GM21526 (cell line): Measurements from ENCODE around the gene ST7.

Source experiments
- ATAC-seq: cut with Tn5 transposase; IDR thresholded peaks from one replicate; pipeline ENCODE4 v1.9.1; 2021; ENCODE audit warnings: moderate library complexity; ENCODE audit not compliant: unreplicated experiment, low FRiP score

The ST7 gene

GRCh38 chr7:117048114-117048866 lies 95.0 kb downstream of the ST7 start:
- ATAC-seq = no peak

GRCh38 chr7:117048882-117049281 lies 95.6 kb downstream of the ST7 start:
- no peak for ATAC-seq

GRCh38 chr7:117051808-117052207 lies 98.5 kb downstream of the ST7 start:
- no peak for ATAC-seq

DNA sequence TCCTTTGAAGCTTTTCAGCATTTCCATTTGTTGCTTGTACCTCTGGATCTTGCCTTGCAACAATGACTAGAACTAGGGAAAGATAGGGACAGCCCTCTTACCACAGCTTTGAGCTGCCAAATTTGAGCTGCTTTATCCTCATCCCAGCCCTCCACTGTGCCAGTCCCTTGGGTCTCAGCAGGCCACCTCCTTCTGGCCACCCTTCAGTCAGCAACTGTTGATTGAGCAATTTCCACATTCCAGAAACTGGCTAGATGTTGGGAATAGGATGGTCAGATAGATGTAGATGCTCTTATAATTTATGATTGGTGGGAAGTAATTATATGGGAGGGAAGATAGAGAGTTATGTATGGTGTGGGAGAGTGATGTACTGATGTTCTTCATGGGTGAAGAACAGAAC lies 100.1 kb downstream of the ST7 start:
- no peak for ATAC-seq

DNA sequence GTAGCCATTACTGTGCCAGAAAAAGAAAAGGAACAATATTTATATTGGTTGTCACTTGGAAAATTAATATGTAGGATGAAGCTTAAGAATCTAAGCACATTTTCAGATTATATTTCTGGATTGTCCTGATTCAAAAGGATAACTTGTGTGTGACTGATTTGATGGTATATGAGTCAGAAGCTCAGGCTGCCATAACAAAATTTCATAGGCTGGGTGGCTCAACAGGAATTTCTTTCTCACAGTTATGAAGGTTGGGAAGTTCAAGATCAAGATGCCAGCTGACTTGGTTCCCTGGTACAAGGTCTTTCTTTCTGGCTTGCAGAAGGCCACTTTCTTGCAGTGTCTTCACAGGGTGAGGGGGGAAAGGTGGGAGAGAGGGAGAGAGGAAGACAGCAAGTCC lies 108.5 kb downstream of the ST7 start:
- no peak for ATAC-seq

- no peak for ATAC-seq
Measured at GRCh38 chr7:117062300-117062699, 109.0 kb downstream of the ST7 start.

- no peak for ATAC-seq
Measured at GRCh38 chr7:117064688-117065087, 111.4 kb downstream of the ST7 start.

- ATAC-seq = no peak
Measured at GRCh38 chr7:117065571-117066150, 112.4 kb downstream of the ST7 start.

- ATAC-seq = no peak
Measured at GRCh38 chr7:117066668-117067067, 113.4 kb downstream of the ST7 start.

DNA sequence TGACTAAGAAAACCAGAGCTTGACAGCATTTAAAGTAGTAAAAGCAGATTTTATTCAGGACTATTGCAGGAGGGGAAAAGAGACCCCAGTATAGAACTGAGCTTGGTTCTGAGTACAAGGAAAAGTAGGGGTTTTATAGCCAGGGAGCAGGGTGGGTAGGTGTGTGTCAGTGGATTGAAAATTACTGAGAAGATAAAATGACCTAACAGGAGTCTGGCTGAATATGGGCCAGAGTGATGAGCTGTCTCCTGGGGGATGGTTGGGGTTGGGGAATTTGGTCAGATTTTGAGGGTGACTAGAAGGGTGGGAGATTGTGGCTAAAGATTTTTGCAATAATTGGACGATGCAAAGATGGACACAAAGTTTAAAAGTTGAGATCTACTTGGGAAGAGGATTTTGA lies 114.0 kb downstream of the ST7 start:
- ATAC-seq = no peak

- no peak for ATAC-seq
Measured at GRCh38 chr7:117068511-117069145, 115.3 kb downstream of the ST7 start.

- no peak for ATAC-seq
Measured at GRCh38 chr7:117069379-117069778, 116.1 kb downstream of the ST7 start.

DNA sequence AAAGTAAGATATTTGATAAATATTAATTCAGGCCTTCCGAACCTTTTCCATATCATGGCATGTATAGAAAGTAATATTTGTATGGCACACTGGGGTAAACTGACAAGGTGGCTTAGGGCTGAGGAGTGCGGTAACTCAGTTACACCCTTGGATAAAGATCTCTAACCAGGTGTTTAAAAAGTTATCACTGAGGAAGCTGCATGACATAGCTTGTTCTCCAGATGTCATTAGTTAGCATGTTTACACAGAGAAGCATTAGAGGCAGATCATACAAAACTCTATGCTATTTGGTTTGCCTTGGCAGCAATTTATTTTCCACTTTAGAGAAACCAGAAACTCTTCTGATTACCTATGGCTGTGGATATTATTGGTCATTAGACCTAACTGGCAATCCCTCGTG lies 118.2 kb downstream of the ST7 start:
- no peak for ATAC-seq

DNA sequence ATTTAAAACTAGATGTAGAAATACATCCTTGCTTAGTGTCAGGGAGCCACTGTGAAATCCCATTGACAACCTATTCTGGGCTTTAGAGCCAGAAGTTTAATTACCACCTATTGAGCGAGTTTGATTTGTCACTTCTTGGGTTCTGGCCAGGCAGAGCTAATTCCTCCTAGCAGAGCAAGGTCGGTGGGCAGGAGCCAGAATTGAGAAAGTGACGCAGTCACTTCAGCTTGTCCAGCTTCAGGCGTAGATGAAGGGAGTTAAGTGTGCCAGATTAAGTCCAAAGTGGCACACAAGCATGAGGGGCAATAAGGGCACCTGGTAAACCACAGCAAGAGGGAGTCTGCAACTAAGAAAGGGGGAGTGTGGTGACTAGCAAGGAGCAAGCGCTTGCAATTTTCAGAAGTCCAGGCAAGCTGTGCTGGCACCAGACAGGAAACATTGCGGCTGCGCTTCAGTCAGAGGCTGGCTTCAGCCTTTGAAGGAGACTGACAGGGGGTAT lies 119.4 kb downstream of the ST7 start:
- ATAC-seq = no peak

DNA sequence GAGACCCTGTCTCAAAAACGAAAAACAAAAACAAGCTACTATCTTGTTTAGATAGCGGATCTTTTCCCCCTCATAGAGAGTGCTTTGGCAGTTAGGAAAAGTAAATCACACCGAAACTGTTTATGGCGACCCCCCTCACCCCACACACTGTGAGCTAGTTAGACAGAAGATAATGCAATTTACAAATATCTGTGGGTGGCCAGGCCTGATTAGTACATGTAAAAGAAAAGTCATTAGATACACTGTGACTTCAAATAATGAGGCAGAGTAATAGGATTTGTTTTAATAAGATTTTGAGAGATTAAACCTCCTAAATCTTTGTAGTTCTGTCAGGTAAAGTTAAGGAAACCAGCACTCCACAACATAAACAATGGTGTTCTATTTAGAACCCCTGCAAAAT lies 121.1 kb downstream of the ST7 start:
- ATAC-seq = no peak

DNA sequence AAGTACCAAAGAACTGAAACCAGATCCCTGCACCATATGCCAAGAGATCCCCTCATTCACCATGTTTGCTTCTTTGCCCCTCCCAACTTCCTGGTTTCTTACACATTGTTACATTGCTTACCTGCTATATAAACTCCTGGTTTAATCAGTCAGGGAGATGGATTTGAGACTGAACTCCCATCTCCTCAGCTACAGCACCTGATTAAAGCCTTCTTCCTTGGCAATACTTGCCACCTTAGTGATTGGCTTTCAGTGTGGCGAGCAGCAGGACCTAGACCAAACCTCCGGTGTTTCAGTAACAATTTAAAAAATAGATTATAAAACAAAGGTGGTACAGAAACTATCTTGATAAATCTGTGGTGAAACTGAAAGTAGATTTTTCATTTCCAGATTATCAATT lies 122.6 kb downstream of the ST7 start:
- ATAC-seq = no peak

DNA sequence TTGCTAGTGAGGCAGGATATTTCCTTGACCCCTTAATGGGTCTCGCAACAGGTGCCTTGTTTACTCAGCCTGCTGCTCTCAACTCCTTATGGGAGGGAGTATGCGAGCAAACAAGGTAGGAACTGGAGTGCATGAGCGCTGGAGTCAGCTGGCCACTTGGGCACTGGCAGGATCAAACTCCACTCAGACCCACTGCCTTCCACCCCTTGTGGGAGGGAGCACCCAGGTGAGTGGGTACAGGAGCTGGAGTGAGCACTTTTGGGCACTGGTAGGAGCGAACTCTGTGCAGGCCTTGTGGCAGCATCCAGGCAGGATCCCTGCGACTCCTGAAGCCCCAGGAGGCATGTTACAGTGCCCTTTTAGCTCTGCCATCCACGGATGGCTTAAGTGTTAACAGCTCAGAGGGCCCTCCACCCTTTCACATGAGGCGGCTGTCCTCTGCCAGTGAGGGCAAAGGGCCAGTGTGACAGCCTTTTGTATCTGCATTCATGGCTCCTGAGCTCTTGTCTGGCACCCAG lies 123.2 kb downstream of the ST7 start:
- ATAC-seq = no peak

- ATAC-seq = no peak
Measured at GRCh38 chr7:117077658-117078057, 124.4 kb downstream of the ST7 start.

DNA sequence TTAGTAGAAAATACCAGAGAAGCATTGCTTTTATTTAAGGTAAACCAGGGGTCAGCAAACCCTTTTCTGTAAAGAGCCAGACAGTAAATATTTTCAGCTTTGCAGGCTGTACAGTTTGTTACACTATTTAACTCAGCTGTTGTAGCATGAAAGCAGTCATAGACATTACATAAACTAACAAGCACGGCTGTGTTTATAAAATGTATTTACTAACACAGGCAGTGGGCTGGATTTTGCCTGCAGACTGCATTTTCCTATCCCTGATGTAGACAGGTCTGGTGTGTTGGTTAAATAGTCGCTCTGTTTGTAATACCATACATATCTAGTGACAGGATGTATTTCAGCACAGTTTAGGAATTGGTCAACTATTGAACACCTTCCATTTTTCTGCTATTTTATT lies 129.3 kb downstream of the ST7 start:
- no peak for ATAC-seq

DNA sequence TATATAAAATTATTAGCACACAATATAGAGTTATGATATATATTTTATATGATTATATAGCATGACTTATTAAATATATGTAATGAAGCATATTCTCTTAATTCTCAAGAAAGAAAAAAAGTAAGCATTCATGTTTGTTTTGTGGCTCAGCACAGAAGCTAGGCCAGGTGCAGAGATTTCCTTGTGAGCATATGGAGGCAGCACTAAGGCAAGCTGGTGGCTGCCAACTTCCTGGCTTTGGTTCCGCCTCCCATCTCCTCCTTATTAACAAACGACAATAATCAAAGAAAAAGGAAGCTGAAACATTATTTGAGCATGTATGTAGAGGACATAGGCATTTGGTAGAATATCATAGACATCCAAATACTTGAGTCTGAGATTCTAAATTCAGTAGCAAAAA lies 130.3 kb downstream of the ST7 start:
- ATAC-seq = no peak

DNA sequence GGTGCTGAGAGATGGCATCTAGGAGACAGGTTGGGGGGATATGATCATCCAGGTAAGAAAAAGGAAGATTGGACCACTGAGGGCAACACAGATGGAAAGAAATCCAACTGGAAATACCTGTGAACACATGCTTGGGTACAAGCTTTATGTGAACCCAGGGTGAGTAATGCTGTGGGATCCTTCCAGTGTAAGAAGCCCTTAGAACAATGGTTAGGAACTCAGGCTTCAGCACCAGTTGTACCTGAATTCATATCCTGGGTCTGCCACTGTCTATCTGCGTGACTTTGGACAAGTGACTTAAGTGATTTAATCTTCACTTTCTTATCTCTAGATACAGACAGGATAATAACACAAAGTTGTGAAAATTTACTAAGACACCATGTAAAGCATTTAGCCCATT lies 131.0 kb downstream of the ST7 start:
- ATAC-seq = no peak

GRCh38 chr7:117085275-117085674 lies 132.0 kb downstream of the ST7 start:
- ATAC-seq = no peak
